NCI-H2107 (cell line): ENCODE results near the gene TPPP.

Source experiments
- DNase-seq: peaks from one replicate; lab custom pipeline; 2025; lab: John Stamatoyannopoulos, UW

TPPP gene

DNA sequence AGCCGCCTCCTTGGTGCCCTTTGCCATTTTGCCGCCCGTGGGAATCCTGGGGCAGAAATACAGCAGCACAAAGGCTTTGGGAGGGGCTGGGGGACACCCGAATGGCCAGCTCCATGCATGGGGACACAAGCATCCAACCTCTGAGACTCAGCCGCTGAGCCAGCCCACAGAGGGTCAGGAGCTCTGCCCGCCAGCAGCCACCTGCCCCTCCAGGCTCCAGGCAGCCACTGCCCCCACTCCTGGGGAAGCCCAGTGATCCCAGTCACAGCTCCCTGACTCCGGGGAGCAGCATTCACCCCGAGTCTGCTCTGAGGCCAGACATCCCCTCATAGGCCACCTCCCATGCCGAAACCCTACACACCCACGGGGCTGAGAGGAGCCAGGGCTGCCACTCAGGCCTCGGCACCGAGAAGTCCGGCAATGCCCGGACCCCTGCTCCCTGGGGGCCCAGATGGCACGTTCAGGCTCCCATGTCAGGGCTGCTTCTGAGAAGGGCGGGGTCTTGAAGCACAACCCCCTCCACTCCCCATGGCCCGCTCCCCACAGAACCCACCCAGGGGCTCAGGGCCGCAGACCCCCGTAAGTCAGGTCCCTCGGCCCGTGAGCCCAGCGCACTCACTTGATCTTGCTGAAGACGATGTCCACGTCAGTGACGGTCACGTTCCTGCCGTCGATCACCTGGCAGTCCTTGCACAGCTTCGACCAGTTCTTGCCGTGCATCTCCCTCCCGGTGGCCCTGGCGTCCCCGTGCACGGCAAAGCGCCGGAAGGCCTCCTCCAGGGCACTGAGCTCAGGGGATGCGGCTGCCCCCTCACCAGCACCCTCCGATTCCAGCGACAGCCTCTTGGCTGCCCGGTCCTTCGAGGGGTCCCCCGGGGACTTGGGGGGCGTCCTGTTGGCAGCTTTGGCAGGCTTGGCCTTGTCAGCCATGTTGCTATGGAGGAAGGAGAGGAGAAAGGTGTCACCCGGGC is 15.7 kb downstream of the TPPP start:
- no peak for DNase-seq

DNA sequence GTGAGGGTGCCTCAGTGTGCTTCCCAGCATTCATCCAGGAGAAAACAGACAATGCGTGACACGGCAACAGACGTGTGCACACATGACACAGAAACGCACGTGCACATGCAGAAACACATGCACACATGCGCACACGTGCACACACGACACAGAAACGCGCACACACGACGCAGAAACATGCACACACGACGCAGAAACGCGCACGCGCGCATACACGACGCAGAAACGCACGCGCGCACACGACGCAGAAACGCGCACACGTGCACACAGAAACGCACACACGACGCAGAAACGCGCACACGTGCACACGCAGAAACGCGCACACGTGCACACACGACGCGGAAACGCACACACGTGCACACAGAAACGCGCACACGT is 16.5 kb downstream of the TPPP start:
- no peak for DNase-seq

DNA sequence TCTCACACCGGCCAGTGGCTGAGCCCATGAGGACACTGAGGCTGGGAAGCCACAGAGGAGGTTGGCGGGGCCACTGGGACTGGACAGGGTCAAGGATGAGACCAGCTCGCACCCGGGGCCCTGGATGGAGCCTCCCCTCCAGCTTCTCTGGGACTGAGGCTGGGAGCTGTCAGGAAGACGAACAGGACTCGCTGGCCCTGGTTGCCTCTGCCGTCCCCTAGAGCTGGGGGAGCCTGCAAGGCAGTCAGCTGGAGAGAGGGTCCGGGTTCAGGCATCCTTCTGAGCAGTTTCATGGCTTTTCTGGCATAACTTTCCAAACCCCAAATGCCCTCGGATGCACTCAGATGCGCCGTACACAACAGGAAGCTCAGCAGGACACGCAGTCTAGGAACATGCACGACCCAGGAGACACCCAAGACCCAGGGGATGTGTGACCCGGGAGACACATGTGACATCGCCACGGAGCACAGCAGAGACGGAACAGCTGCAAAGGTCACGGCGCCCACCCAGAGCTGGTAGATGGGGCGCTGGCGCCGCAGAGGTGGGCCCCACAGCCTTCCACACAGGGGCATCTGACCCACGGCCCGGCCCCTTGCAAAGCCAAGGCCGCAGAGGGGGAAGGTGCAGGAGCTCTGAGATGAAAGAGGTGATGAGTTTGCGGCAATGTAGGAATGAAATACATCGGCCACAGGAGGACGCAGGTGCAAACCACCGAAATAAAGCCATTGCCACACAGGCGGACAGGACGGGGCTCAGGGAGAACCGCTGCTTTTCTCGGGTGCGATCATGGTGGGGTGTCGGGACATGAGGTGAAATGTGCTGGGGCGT is 17.1 kb downstream of the TPPP start:
- DNase-seq, result no peak

DNA sequence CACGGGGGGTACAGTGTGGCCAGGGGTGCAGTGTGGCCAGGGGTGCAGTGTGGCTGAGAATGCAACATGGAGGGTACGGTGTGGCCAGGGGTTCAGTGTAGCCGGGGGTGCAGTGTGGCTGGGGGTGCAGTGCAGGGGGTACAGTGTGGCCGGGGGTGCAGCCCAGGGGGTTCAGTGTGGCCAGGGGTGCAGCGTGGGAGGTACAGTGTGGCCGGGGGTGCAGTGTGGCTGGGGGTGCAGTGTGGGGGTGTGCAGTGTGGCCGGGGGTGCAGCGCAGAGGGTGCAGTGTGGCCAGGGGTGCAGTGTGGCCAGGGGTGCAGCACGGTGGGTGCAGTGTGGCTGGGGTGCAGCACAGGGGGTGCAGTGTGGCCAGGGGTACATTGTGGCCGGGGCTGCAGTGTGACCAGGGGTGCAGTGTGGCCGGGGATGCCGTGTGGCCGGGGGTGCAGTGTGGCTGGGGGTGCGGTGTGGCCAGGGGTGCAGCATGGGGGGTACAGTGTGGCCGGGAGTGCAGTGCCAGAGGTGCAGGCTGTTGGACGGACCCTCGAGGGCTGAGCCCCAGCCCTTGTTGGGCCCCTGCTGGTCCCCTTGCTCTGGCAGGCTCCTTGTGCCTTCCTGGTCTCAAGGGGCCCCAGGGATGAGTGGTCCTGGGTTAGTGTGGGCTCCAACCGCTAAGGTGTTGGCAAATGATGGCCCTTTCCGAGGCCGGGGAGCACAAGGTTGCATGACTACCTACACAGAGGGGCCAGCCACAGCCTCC is 17.9 kb downstream of the TPPP start:
- no peak for DNase-seq

DNA sequence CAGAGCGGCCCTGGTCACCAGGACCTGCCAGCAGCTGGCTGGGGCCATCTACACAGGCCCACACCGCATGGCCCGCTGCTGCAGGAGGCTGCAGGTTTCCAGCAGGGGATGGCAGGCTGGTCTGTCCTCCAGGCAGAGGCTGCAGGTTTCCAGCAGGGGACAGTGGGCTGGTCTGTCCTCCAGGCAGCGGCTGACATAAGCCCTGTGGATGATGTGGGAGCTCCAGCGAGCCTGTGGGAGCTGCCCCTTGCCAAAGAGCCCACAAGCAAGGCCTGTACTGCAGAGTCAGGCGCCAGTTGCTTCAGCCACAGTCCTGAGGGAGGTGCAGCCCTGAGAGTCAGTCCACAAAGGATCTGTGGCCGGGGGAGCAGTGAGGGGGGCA is 18.5 kb downstream of the TPPP start:
- no peak for DNase-seq

DNA sequence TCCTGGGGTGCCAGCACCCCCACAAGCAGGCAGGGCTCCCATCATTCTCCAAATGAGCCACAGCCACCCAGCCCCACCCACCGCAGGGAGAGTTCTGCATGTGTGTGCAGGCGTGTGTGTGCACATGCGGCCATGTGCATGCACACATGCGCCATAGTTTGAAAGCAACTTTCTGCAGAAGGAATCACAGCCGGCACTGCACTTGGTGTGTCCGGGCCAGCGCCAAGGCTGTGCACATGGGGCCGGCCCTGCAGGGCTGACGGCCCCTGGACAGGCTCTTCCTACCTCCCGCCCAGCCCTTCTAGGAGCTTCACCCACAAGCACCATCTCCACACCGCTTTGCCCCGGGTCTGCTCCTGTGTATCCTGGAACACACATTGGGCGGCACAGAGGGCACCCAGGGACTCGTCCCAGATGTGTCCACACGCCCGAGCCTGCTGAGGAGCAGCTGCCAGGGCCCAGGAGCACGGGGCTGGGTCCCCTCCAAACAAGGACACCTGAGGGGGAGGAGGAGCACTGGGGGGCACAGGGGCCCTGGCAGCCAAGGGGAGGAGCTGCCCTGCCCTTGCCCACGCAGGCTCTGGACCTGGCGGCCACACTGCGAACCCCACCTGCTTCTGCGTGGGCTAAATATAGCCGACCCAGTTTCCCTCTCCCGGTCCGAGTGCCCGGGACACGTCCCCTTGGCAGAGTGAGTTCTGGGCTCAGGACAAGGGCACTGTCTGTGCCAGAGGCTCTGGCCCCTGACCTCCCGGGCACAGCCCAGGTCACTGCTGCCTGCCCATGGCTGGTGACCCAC is 19.1 kb downstream of the TPPP start:
- DNase-seq, result no peak

DNA sequence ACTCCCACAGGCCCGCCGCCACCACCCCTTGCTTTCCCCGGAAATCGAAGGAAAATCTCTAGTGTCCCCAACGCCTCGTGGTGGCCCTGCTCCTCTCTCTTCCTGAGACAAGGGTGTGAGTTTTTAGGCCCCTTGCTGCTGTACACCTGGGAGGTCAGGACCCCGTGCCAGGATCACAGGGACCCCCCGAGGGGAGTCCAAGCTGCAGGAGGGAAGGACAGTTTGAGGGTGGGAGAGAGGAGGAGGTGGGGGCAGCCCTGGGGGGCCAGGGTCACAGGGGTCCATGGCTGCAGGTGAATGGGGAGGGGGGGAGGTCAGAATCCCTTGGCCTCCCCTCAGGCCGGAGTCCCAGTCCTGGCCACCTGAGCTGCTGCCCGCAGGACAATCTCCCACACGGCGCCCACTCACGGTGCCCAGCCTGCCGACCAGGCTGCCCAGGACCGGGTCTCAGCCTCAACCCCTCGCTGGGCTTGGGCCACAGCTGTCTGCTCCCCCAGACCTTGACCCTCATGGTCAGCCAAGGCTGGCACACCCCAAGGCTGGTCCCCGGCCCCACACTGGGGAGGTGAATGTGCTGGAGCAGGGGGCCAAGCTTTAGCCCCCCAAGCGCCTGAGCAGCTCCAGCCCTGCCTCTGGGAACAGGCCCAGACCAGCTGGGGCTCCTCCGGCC is 19.9 kb downstream of the TPPP start:
- no peak for DNase-seq

DNA sequence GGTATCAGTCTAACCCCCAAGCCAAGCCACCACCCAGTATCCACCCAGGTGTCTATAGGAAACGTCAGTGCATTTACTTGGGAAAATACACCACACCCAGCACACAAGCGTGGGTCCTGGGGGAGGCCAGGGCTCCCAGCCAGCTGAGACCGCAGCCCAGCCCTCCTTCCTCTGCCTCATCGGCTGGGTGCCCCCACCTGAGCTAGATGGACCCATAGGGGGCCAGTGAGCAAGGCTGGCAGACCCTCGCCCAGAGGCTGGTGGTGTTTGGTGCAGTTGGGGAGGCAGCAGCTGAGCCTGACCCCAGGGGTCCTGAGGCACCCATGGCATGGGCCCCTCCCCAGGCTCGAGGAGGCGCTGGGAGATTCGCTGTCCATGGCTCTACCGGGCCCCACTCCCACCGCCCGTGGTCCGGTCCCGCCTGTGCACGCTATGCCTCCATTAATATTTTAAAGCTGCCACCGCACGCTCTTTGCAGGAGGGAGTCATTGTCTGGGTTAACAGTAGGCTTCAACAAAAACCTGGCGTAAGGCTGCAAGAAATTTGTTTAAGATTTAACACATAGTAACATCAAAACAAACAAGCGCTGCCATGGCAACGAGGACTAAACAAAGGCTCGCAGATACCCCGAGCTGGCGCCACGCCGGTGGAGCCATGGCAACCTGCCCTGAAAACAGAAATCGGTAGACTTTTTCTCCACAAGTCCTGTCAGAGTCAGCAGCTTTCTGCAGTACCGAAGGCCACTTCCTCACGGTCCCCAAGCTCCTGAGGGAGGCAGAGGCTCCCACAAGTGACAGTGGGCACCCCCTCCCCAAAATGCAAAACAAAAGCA is 20.6 kb downstream of the TPPP start:
- DNase-seq, result peak; percentile 90

DNA sequence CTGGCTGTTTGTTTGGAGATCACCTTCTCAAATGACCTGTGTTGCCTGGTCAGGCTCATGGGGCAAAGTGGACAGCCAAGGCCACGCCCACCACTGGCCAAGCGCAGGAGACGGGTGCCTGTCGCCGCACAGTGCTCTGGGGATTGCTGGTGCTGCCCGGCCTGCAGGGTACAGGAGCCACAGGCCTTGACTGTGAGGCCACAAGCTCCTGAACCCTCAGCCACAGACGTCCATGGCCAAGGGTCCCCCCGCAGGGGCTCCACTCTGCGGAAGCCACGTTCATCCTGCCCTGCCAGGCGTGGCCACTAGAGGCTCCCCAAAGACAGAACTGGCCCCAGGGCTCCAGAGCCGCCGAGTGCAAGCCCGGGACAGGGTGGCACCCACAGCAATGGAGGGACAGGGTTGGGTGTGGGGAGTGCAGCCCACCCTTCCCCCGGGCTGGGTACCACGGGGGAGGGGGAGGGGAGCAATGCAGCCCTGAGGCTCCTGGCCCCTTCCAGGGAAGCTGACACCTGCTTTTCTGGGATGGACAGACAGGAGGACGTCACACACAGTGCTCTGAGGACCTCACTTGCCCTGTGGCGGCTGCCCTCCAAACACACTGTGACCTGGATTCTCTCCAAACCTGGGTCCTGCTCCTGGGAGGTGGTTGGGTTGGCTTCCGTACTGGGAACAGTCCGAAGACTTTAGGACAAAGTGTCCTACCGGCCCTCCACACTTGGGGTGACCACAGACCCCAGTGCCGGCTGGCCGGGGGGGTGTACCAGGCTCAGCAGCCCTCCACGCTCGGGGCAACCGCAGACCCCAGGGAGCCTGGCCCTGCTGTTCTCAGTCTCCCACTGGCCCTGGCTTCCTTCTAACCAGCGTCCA is 21.5 kb downstream of the TPPP start:
- DNase-seq, result peak; percentile 62

DNA sequence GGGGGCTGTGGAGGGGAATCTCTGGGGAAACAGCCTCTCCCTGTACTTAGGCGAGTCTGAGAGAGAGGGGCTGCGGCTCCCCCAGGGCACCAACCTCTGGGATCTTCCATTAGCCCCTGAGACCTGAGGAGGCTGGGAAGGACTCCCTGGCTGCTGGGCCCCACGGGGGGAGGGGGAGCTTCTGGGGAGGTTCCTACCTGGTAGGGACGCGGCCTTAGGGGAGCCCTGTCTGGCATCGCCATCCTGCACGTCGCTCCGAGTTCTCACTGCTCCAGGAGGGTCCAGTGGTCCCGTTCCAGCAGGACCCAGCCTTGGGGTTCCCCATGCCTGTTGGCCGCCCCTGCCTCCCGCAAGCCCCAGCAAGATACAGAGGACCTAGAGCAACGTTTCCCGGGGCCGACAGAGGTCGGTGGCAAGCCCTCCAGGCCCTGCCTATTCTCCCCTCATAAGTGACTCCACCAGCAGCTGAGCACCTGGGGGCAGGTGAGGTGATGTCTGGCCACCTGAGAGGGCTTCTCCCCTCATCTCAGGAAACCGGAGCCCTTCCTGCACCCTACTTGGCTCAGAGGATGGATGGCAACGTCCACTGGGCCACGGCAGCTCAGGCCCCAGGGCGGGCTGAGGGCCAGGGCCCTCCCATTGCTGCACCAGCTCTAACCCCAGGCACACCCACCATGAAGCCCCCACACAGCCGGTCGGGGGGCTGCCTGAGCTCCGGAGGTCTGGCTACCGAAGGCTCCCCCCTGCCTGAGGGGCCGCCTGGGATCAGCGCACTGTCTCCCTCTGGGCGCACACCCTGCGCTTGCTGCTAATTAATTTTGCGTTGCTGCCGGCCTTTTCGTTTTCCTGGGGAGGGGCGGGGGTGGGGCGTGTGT is 22.5 kb downstream of the TPPP start:
- DNase-seq, result no peak

DNA sequence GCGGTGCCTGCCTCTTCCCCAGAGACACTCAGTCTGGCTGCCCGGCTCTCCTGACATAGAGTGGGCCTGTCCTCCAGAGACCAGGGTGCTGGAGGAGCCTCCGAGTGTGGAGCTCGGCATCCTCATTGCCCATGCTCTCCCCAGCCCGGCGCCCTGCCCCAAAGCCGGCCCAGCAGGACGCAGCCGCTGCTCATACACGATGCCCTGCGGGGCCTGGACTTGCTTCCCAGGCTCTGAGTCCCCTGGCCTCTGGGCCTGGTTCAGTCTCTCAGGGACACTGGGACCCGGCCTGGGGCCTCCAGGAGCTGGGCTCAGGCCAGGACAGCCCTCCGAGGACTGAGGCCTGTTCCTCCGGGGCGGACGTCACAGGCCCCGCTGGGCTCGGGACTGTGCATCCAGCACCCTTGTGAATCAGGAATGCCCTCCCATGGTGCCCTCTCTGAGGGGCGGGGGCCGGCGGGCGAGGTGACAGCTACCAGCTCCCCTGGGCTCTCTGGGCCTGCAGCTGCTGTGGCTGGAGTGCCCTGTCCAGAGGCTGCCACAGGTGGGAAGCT is 23.2 kb downstream of the TPPP start:
- no peak for DNase-seq

DNA sequence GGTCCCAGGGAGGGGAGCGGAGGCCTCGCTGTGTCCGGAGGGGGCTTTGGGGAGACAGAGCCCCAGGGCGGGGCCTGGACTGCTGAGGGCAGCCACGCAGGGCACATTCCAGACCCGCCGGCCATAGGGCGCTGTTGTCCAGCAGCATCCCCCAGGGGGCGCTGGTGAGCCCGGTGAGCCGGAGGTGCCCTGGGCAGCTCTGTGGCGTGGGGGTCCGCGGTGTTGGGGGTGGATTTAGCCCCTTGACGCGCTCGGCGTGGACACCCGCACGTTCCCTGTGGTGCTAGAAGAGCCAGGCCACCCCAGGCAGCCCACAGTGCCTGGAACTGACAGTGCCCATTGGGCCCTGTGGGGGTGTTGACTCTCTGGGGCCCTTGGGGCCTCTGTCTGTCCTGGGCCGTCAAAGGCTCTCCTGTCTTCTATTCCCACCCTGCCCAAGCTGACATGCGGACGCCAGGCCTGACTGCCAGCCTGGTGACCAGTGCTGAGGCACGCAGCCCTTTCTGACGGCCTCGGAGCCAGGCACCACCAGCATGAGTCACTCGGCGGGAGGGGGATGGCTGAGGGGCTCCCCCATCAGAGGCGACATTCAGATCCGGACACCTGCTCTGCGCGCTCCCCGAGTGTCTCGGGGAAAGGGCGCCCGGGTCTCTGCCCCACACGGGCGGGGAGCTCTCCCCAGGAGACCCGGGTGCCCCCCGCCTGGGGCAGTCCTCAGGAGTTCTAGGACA is 23.9 kb downstream of the TPPP start:
- no peak for DNase-seq

DNA sequence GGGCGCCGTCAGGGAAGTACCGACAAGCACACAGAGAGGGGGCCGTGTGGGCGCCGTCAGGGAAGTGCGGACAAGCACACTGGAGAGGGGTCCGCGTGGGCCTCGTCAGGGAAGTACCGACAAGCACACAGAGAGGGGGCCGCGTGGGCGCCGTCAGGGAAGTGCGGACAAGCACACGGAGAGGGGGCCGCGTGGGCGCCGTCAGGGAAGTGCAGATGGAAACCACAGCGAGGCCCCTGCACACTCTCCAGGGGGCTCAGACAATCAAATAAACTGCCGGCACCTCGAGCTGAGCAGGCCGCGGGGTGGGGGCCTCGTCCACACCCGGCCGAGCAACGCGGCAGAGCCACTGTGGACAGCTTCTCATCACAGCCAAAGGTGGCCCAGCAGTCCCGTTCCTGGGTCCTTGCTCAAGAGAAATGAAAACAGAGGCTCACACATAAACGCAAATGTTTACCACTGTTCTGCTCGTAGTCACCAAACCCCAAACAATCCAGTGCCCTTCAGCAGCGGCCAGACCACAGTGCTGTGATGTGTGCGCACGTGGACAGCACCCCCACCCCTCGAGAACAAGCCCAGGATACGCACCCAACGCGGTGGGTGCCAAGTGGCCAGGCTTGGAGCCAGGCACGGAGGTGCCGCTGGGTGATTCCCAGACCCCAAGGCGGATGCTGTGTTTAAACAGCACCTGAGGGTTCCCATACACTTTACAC is 24.7 kb downstream of the TPPP start:
- DNase-seq, result no peak

DNA sequence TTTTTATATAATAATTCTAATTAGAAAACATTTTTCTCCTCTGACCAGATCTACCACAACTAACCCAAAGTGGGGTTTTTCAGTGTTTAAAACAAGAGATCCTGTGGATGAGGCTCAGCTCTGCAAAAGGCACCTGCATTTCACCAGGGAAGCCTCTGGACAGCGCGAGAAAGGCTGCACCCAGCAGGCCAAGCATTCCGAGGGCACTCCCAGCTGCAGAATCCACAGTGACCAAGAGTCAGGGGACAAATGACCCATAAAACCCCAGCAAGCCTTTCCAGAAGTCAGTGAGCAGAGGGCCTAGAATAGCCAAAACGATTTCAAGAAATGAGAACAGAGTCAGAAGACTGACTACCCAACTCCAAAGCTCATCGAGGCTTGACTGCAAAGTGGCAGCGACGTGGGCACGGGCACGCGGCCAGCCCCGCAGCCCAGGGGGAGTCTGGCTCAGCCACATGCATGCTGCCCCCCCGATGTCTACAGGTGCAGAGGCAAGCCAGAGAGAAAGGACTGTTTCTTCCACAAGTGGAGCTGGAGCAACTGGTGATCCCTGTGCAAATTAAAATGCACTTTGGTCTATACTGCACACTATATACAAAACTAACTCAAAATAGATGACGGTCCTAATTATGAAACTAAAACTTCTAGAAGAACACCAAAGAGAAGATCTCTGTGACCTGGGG is 26.2 kb downstream of the TPPP start:
- no peak for DNase-seq

DNA sequence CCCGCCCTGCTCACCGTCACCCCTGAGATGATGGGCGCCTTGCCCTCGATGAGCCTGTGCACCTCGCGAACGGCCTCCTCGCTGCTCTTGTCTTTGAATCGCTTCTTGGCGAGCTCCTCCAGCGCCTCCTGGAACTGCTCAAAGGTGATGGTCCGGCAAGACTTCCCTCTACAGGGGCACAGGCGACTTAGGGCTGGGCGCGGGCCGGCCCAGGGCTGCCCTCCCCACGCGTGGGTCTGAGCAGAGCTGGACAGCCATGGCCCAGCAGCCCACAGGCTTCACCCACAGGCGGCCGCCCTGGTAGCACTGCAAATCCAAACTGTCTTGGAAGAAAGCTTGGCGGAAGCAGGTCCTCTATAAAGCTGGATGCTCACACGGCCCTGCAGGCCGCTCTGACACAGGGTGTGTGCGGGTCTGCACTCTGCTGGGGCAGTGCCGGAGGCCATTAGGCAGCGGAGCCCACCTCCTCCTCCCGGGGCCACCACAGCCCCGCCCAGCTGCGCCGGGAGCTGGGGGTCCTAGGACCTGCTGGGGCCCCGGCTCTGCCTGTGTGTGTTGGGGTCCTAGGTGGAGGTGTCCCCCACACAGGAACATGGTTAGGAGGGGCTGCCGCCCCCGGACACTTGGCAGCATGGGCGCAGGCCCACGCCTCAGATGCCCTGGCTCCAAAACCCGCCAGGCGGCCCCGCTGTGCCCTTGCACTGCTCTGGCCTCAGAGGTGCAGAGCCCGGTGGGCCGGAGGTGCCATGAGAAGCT is 27.0 kb downstream of the TPPP start:
- no peak for DNase-seq
